ENCODE data around the gene MRAP2. TPM values are rescaled to one million over a fixed set of nuclear protein-coding genes. Genes with fewer than 3 reads are reported as not detected.
A peak's percentile ranks its signal among the peaks of the same experiment; 100 is the strongest.
"Not testable (repeated sequence)": the region's sequence is repeated elsewhere in the genome, so short reads cannot be mapped to it uniquely, and the experiment has no call there.

MRAP2 gene
- polyA plus RNA-seq, 4 donors, result 0.67 to 6.9 (median 1.5) TPM

DNA sequence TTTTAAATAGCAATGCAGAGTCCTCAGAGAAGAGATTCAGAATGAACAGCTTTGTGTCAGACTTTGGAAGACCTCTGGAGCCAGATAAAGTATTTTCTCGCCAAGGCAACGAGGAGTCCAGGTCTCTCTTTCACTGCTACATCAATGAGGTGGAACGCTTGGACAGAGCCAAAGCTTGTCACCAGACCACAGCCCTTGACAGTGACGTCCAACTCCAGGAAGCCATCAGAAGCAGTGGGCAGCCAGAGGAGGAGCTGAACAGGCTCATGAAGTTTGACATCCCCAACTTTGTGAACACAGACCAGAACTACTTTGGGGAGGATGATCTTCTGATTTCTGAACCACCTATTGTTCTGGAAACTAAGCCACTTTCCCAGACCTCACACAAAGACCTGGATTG, 55.5 kb downstream of the MRAP2 start:
- Histone ChIP-seq H3K27me3 (ENCODE audit: control insufficient read depth in 3 of 3, insufficient read depth in 3 of 3, low read length in 3 of 3) (no peaks in the 10 kb centered on the region), H3K4me3 (ENCODE audit: low read depth in 1 of 3, low read length in 3 of 3) (no peak overlapping the region), H3K4me1 (ENCODE audit: control insufficient read depth in 3 of 3, insufficient read depth in 2 of 3, low read depth in 1 of 3, low read length in 2 of 3) (no peaks in the 10 kb centered on the region), H3K27ac (ENCODE audit: low read depth in 1 of 3, low read length in 2 of 3) (no peak overlapping the region), H3K36me3 (ENCODE audit: control insufficient read depth in 3 of 3, insufficient read depth in 2 of 3, low read depth in 1 of 3, low read length in 3 of 3) (no peaks in the 10 kb centered on the region), H3K9me3 (ENCODE audit: control insufficient read depth in 2 of 2, insufficient read depth in 1 of 2, low read depth in 1 of 2, low read length in 1 of 2) (peaks cover 0 to 4% of the 10 kb centered on the region in 2 donors)
- no peak for DNase-seq
- no peak for FAIRE-seq
- 75 to 90% (median 78%) methylated on average over 4 of the region's 4 CpGs for WGBS, 3 donors

DNA sequence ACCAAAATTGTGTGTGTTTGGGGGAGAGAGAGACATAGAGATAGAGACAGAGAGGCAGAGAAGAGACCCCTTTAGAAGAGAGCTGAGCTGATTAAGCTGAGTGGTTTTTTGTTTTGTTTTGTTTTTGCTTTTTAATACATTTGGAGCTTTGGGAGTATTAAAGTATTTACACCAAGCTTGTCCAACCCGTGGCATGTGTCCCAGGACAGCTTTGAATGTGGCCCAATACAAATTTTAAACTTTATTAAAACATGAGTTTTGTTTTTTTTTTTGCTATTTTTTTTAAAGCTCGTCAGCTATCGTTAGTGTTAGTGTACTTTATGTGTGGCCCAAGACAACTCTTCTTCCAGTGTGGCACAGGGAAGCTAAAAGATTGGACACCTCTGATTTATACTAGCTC, 56.0 kb downstream of the MRAP2 start:
- H3K27me3 ChIP-seq (ENCODE audit: control insufficient read depth in 3 of 3, insufficient read depth in 3 of 3, low read length in 3 of 3), result no peaks in the 10 kb centered on the region
- FAIRE-seq (no peak), DNase-seq (no peak)
- H3K27ac ChIP-seq (ENCODE audit: low read depth in 1 of 3, low read length in 2 of 3), result no peak overlapping the region
- H3K4me3 ChIP-seq (ENCODE audit: low read depth in 1 of 3, low read length in 3 of 3), result no peak overlapping the region
- WGBS, 3 donors, result 55 to 91% (median 70%) methylated on average over 3 of the region's 3 CpGs
- no peaks in the 10 kb centered on the region for H3K4me1 ChIP-seq (ENCODE audit: control insufficient read depth in 3 of 3, insufficient read depth in 2 of 3, low read depth in 1 of 3, low read length in 2 of 3)
- no peaks in the 10 kb centered on the region for H3K36me3 ChIP-seq (ENCODE audit: control insufficient read depth in 3 of 3, insufficient read depth in 2 of 3, low read depth in 1 of 3, low read length in 3 of 3)
- peaks cover 0 to 4% of the 10 kb centered on the region in 2 donors for H3K9me3 ChIP-seq (ENCODE audit: control insufficient read depth in 2 of 2, insufficient read depth in 1 of 2, low read depth in 1 of 2, low read length in 1 of 2)

DNA sequence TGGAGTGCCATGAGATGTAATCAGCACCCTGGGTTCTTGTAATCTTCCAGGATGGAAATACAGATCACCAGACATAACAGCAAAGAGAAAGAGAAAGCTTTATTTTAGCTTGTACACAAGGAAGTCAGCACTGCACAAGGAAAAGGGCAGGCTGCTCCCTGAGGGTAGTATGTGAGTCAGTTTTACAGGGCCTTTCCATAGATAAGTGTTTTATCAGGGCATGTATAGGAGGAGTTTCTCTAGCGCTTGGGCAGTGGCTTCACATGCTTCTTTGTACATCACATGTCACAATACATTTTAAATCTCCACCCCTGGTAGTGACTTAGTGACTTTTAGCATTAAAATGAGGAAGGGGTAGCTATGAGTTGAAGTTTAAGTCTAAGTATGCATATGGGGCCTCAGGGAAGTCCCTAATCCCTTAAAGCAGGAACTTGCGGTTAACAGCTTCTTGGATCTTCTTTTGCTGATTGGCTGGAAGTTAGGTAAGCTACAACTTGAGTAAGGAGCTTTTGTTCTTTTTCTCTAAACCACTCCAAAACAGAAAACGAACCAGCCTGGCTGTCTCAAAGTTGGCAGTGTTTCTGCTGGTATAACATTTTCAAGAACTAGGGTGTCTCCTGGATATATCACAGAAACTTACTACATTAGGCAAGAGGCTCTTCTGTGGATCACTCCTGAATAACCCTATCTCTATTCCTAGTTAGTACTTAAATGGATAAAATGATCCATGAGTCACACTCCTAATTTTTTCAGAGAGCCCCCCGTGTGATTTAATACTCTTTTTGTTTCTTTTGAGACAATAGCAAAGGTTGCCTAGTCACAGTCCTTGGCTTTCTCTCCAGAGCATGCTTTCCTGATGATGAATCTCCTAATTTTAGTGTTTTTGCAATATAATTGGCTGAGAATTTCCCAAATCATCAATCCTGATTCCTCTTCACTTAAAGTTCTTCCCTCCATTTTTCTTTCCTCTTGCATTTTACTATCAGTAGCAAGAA, 60.2 kb downstream of the MRAP2 start:
- no peaks in the 10 kb centered on the region for H3K27me3 ChIP-seq (ENCODE audit: control insufficient read depth in 3 of 3, insufficient read depth in 3 of 3, low read length in 3 of 3)
- H3K27ac ChIP-seq (ENCODE audit: low read depth in 1 of 3, low read length in 2 of 3), result no peak overlapping the region
- H3K4me3 ChIP-seq (ENCODE audit: low read depth in 1 of 3, low read length in 3 of 3), result no peak overlapping the region
- no peaks in the 10 kb centered on the region for H3K36me3 ChIP-seq (ENCODE audit: control insufficient read depth in 3 of 3, insufficient read depth in 2 of 3, low read depth in 1 of 3, low read length in 3 of 3)
- peaks cover 0 to 4% of the 10 kb centered on the region in 2 donors for H3K9me3 ChIP-seq (ENCODE audit: control insufficient read depth in 2 of 2, insufficient read depth in 1 of 2, low read depth in 1 of 2, low read length in 1 of 2)
- no peak for FAIRE-seq
- WGBS, 3 donors, result 66 to 79% (median 72%) methylated on average over 4 of the region's 4 CpGs
- no peaks in the 10 kb centered on the region for H3K4me1 ChIP-seq (ENCODE audit: control insufficient read depth in 3 of 3, insufficient read depth in 2 of 3, low read depth in 1 of 3, low read length in 2 of 3)
- peak in 1 of 2 donors; percentile 56 for DNase-seq

DNA sequence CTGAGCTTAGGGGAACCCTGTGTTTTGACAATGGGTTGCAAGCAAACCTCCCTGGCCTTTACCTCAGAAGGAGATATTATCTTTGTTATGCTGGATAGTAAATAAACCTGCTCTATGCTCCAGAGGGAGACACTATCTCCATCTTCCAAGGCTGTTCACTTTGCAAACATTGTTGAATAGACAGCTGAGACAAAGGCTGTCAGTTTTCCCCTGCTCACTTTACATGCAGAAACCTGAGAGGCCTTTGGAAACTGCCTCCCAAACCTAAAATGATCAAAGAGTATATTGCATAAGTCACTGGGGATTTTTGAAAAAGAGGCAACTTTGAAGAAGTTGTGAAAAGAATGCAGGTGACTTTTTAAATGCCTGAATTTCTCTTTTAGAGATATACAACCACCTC, 61.6 kb downstream of the MRAP2 start:
- no peak overlapping the region for H3K4me3 ChIP-seq (ENCODE audit: low read depth in 1 of 3, low read length in 3 of 3)
- H3K9me3 ChIP-seq (ENCODE audit: control insufficient read depth in 2 of 2, insufficient read depth in 1 of 2, low read depth in 1 of 2, low read length in 1 of 2), result peaks cover 0 to 4% of the 10 kb centered on the region in 2 donors
- no peaks in the 10 kb centered on the region for H3K27me3 ChIP-seq (ENCODE audit: control insufficient read depth in 3 of 3, insufficient read depth in 3 of 3, low read length in 3 of 3)
- FAIRE-seq (no peak), DNase-seq (no peak)
- no peaks in the 10 kb centered on the region for H3K36me3 ChIP-seq (ENCODE audit: control insufficient read depth in 3 of 3, insufficient read depth in 2 of 3, low read depth in 1 of 3, low read length in 3 of 3)
- H3K27ac ChIP-seq (ENCODE audit: low read depth in 1 of 3, low read length in 2 of 3), result no peak overlapping the region
- no peaks in the 10 kb centered on the region for H3K4me1 ChIP-seq (ENCODE audit: control insufficient read depth in 3 of 3, insufficient read depth in 2 of 3, low read depth in 1 of 3, low read length in 2 of 3)

DNA sequence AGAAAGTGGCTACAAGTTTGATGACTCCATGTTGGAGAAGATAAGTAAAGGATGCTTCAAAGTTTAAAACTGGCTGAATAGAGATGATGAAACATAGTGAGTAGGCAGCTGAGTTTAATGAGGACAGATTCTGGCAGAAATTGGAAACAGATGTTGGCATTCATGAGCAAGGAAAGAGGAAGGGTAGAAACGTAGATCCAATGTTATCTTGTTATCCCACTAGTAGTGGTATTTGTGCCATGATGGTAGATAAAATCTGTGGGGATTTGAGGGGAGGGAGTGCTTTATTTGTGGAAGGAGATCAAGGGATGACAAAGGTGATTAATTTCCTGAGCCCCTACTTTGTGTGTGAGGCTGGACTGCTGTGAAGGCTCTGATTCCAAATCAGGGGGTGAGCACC, 69.5 kb downstream of the MRAP2 start:
- Histone ChIP-seq H3K4me3 (ENCODE audit: low read depth in 1 of 3, low read length in 3 of 3) (no peak overlapping the region), H3K36me3 (ENCODE audit: control insufficient read depth in 3 of 3, insufficient read depth in 2 of 3, low read depth in 1 of 3, low read length in 3 of 3) (no peaks in the 10 kb centered on the region), H3K27me3 (ENCODE audit: control insufficient read depth in 3 of 3, insufficient read depth in 3 of 3, low read length in 3 of 3) (no peaks in the 10 kb centered on the region), H3K27ac (ENCODE audit: low read depth in 1 of 3, low read length in 2 of 3) (no peak overlapping the region), H3K4me1 (ENCODE audit: control insufficient read depth in 3 of 3, insufficient read depth in 2 of 3, low read depth in 1 of 3, low read length in 2 of 3) (no peaks in the 10 kb centered on the region), H3K9me3 (ENCODE audit: control insufficient read depth in 2 of 2, insufficient read depth in 1 of 2, low read depth in 1 of 2, low read length in 1 of 2) (no peaks in the 10 kb centered on the region)
- no peak for DNase-seq
- 19 to 25% (median 19%) methylated on average over 1 of the region's 1 CpG for WGBS, 3 donors
- FAIRE-seq, result no peak

DNA sequence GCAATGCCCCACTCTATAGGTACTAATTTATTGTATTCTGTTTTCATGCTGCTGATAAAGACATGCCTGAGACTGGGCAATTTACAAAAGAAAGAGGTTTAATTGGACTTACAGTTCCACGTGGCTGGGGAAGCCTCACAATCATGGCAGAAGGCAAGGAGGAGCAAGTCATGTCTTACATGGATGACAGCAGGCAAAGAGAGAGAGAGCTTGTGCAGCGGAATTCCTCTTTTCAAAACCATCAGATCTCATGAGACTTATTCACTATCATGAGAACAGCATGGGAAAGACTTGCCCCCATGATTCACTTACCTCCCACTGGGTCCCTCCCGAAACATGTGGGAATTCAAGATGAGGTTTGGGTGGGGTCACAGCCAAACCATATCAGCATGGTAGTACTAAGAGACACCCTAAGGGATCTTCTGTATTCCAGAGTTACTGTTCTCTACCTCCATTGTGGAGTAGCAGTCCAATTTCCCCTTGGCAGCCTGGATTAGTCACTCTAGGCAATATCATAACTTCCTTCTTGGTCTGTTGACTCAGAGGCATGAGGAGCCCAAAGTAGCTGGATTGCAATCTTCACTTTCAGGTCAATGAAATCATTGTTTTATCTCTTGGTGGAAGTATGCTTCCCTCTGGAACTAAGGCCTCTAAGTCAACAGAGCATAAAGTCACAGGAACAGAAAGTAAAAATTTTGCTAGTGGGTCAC, 71.8 kb downstream of the MRAP2 start:
- not testable (repeated sequence) for H3K4me1 ChIP-seq (ENCODE audit: control insufficient read depth in 3 of 3, insufficient read depth in 2 of 3, low read depth in 1 of 3, low read length in 2 of 3); DNase-seq; H3K9me3 ChIP-seq (ENCODE audit: control insufficient read depth in 2 of 2, insufficient read depth in 1 of 2, low read depth in 1 of 2, low read length in 1 of 2); H3K36me3 ChIP-seq (ENCODE audit: control insufficient read depth in 3 of 3, insufficient read depth in 2 of 3, low read depth in 1 of 3, low read length in 3 of 3); H3K27me3 ChIP-seq (ENCODE audit: control insufficient read depth in 3 of 3, insufficient read depth in 3 of 3, low read length in 3 of 3); H3K4me3 ChIP-seq (ENCODE audit: low read depth in 1 of 3, low read length in 3 of 3); H3K27ac ChIP-seq (ENCODE audit: low read depth in 1 of 3, low read length in 2 of 3); FAIRE-seq
- WGBS, 3 donors, result 81 to 86% (median 83%) methylated on average over 3 of the region's 3 CpGs

DNA sequence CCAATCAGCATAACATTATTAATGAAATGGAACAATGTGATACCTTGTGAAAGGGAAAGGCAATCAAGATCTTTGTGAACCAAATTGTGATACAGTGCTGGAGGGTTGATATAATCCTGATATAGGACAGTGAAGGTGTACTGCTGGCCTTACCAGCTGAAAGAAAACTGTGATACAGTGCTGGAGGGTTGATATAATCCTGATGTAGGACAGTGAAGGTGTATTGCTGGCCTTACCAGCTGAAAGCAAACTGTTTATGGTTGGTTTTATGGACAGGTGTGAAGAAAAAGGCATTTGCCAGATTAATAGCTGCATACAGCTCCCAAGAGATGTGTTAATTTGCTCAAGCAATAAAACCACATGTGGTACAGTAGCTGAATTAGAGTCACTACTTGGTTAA, 73.9 kb downstream of the MRAP2 start:
- Histone ChIP-seq H3K4me3 (ENCODE audit: low read depth in 1 of 3, low read length in 3 of 3) (no peak overlapping the region), H3K9me3 (ENCODE audit: control insufficient read depth in 2 of 2, insufficient read depth in 1 of 2, low read depth in 1 of 2, low read length in 1 of 2) (no peaks in the 10 kb centered on the region), H3K36me3 (ENCODE audit: control insufficient read depth in 3 of 3, insufficient read depth in 2 of 3, low read depth in 1 of 3, low read length in 3 of 3) (no peaks in the 10 kb centered on the region), H3K4me1 (ENCODE audit: control insufficient read depth in 3 of 3, insufficient read depth in 2 of 3, low read depth in 1 of 3, low read length in 2 of 3) (no peaks in the 10 kb centered on the region), H3K27ac (ENCODE audit: low read depth in 1 of 3, low read length in 2 of 3) (no peak overlapping the region), H3K27me3 (ENCODE audit: control insufficient read depth in 3 of 3, insufficient read depth in 3 of 3, low read length in 3 of 3) (no peaks in the 10 kb centered on the region)
- no peak for DNase-seq
- no peak for FAIRE-seq

DNA sequence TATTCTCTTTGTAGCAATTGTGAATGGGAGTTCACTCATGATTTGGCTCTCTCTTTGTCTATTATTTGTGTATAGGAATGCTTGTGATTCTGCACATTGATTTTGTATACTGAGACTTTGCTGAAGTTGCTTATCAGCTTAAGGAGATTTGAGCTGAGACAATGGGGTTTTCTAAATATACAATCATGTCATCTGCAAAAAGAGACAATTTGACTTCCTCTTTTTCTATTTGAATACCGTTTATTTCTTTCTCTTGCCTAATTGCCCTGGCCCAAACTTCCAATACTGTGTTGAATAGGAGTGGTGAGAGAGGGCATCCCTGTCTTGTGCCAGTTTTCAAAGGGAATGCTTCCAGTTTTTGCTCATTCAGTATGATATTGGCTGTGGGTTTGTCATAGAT, 77.8 kb downstream of the MRAP2 start:
- not testable (repeated sequence) for H3K9me3 ChIP-seq (ENCODE audit: control insufficient read depth in 2 of 2, insufficient read depth in 1 of 2, low read depth in 1 of 2, low read length in 1 of 2); DNase-seq; H3K4me1 ChIP-seq (ENCODE audit: control insufficient read depth in 3 of 3, insufficient read depth in 2 of 3, low read depth in 1 of 3, low read length in 2 of 3); FAIRE-seq; H3K27me3 ChIP-seq (ENCODE audit: control insufficient read depth in 3 of 3, insufficient read depth in 3 of 3, low read length in 3 of 3); H3K36me3 ChIP-seq (ENCODE audit: control insufficient read depth in 3 of 3, insufficient read depth in 2 of 3, low read depth in 1 of 3, low read length in 3 of 3); H3K4me3 ChIP-seq (ENCODE audit: low read depth in 1 of 3, low read length in 3 of 3); H3K27ac ChIP-seq (ENCODE audit: low read depth in 1 of 3, low read length in 2 of 3)
- 62 to 74% (median 65%) methylated on average over 1 of the region's 1 CpG for WGBS, 3 donors

Data from small intestine (tissue), 7 donors.